Measurements from ENCODE around the gene NME3.

NME3 gene

GRCh38 chr16:1768767-1769401 is 2.5 kb downstream of the NME3 start:
- DNase-seq (ENCODE audit: low read depth) = no peak

- no peak for DNase-seq (ENCODE audit: low read depth)
Measured at GRCh38 chr16:1768061-1768766, 3.1 kb downstream of the NME3 start.

- no peak for DNase-seq (ENCODE audit: low read depth)
Measured at GRCh38 chr16:1767116-1767994, 4.0 kb downstream of the NME3 start.

GRCh38 chr16:1766701-1767100 is 4.6 kb downstream of the NME3 start:
- no peak for DNase-seq (ENCODE audit: low read depth)

GRCh38 chr16:1766231-1766630 is 5.1 kb downstream of the NME3 start:
- no peak for DNase-seq (ENCODE audit: low read depth)

GRCh38 chr16:1765826-1766225 is 5.5 kb downstream of the NME3 start:
- DNase-seq (ENCODE audit: low read depth) = no peak

- no peak for DNase-seq (ENCODE audit: low read depth)
Measured at GRCh38 chr16:1764971-1765370, 6.4 kb downstream of the NME3 start.

GRCh38 chr16:1763521-1764511 is 7.5 kb downstream of the NME3 start:
- no peak for DNase-seq (ENCODE audit: low read depth)

GRCh38 chr16:1762879-1763520 is 8.3 kb downstream of the NME3 start:
- no peak for DNase-seq (ENCODE audit: low read depth)

GRCh38 chr16:1762196-1762878 is 9.0 kb downstream of the NME3 start:
- DNase-seq (ENCODE audit: low read depth) = no peak

- DNase-seq (ENCODE audit: low read depth) = no peak
Measured at GRCh38 chr16:1761751-1762150, 9.6 kb downstream of the NME3 start.

- no peak for DNase-seq (ENCODE audit: low read depth)
Measured at GRCh38 chr16:1760911-1761310, 10.4 kb downstream of the NME3 start.

- no peak for DNase-seq (ENCODE audit: low read depth)
Measured at GRCh38 chr16:1759511-1759910, 11.8 kb downstream of the NME3 start.

- no peak for DNase-seq (ENCODE audit: low read depth)
Measured at GRCh38 chr16:1758923-1759322, 12.4 kb downstream of the NME3 start.

- no peak for DNase-seq (ENCODE audit: low read depth)
Measured at GRCh38 chr16:1757714-1758461, 13.5 kb downstream of the NME3 start.

GRCh38 chr16:1754204-1754603 is 17.1 kb downstream of the NME3 start:
- DNase-seq (ENCODE audit: low read depth) = no peak

GRCh38 chr16:1752853-1753252 is 18.5 kb downstream of the NME3 start:
- no peak for DNase-seq (ENCODE audit: low read depth)

- DNase-seq (ENCODE audit: low read depth) = no peak
Measured at GRCh38 chr16:1751946-1752345, 19.4 kb downstream of the NME3 start.

GRCh38 chr16:1749152-1750117 is 21.9 kb downstream of the NME3 start:
- no peak for DNase-seq (ENCODE audit: low read depth)

Measured in activated gamma-delta T cell treated with anti-CD3 and anti-CD28 coated beads, Interleukin-2, amount 50 U/mL, for 16 hours (primary cell).